Stimulated activated CD4-positive, alpha-beta T cell treated with anti-CD3 and anti-CD28 coated beads, TNF-alpha, amount 100 ng/mL, for 1 hour (primary cell): ENCODE data around the gene DDX49.

Experiments used
- DNase-seq, 3 donors: peaks; one replicate each; pipeline ENCODE4 v3.0.0-alpha.2; 2020; ENCODE audit warnings: low read depth in 3 of 3, low spot score in 1 of 3

The DDX49 gene, protein sequence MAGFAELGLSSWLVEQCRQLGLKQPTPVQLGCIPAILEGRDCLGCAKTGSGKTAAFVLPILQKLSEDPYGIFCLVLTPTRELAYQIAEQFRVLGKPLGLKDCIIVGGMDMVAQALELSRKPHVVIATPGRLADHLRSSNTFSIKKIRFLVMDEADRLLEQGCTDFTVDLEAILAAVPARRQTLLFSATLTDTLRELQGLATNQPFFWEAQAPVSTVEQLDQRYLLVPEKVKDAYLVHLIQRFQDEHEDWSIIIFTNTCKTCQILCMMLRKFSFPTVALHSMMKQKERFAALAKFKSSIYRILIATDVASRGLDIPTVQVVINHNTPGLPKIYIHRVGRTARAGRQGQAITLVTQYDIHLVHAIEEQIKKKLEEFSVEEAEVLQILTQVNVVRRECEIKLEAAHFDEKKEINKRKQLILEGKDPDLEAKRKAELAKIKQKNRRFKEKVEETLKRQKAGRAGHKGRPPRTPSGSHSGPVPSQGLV

GRCh38 chr19:18919086-18919899 lies at the start of gene DDX49, which contains the start of gene COPE:
TSS of gene DDX49 (plus strand) at chr19:18919715. CDS start at chr19:18919742, 27 bp downstream.
TSS of gene COPE (minus strand) at chr19:18919387. CDS start at chr19:18919348, 39 bp downstream.
- peak; percentile 90 to 95 (median 91) for DNase-seq

- no peak for DNase-seq
These were observed 49.6 kb upstream of the DDX49 start for GRCh38 chr19:18869781-18870530.

DNA sequence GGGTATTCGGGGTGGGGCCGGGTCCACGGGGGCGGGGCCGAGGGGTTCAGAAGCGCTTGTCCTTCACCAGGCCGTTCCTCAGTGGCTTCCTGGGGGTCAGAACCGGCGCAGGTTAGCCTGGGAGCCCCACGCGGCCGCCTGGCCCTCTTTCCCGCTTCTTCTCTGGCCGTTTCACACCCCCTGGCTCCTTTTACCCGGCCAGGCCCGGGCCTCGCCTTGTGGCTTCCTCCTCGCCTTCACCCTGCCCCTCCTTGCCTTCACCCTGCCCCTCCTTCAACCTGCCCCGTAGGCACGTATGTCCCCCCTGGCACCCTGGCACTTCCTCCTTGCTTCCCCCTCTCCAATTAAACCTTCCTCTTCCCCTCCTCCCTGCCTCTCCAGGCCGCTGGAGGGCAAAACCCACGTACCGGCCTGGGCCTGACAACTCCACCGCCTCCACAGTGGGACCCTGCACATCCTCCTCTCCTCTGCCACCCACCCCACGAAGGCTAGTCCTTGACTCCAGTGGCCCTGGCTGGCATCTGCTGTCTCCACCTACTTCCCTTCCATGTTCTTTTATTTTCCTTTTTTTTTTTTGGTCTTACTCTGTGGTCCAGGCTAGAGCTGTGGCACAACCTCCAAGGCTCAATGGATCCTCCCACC lies 48.9 kb upstream of the DDX49 start:
- DNase-seq: no peak

- DNase-seq: no peak
These were observed 48.0 kb upstream of the DDX49 start for GRCh38 chr19:18871543-18871942.

DNA sequence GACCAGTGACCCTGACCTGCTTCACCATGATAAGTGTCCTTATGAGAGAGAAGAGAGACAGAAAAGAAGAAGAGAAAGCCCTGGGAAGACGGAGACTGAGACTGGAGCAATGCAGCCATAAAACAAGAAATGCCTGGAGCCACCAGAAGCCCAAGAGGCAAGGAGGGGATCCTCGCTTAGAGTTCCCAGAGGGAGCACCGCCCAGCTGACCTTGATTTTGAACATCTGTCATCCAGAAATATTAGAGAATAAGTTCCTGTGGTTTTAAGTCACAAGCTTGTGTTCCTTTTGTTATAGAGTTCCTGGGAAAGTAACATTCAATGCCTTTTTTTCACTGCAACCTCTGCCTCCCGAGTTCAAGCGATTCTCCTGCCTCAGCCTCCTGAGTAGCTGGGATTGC lies 43.8 kb upstream of the DDX49 start:
- DNase-seq: no peak

GRCh38 chr19:18876865-18877264 lies 42.6 kb upstream of the DDX49 start:
- no peak for DNase-seq

- DNase-seq: no peak
These were observed 41.3 kb upstream of the DDX49 start for GRCh38 chr19:18878058-18878797.

DNA sequence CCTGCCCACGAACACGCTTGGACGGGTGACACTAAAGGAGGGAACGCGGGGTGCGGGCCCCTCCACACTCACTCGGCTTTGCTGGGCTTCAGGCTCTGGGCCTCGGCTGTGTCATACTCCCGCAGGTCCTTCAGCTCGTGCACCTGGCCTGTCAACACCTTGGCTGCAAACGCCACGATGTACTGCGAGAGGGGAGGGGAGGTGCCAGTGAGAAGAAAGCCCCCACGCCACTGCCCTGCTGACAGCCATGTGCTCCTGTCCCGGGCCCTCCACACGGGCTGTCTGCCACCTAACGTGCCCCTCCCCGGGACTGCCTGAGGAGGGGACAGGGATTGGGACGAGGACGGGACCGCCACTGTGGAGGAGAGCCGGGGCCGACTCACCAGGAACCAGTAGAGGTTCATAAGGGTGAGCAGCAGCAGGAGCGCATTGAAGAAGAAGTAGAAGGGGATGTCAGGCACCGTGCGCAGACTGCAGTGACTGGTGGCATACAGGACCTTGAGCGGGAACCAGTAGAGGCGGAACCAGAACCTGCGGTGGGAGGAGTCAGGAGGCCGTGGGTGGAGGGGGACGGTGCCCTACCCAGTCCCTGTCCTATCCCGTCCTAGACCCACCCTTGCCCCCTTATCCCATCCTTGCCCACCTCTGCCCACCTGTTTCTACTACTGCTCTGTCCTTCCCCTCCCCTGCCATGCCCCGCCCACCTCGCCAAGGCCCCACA lies 40.5 kb upstream of the DDX49 start:
- DNase-seq: no peak

- DNase-seq: no peak
These were observed 39.7 kb upstream of the DDX49 start for GRCh38 chr19:18879579-18880373.

DNA sequence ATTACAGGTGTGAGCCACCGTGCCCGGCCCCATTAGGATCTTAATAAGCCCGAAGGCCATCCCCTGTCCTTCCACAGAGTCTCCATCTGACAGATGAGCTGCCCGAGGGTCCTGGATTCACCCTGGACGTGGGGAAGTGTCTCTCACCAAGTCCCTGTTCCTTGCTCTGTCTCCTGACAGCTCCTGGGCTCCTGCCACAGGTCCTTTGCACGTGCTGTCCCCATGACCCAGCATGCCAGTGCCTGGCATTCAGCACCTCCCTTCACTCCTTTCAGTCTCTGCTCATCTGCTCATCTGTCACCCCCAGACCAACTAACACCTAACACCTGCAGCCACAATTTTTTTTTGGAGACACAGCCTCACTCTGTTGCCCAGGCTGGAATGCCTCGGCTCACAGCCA lies 38.0 kb upstream of the DDX49 start:
- DNase-seq: no peak

DNA sequence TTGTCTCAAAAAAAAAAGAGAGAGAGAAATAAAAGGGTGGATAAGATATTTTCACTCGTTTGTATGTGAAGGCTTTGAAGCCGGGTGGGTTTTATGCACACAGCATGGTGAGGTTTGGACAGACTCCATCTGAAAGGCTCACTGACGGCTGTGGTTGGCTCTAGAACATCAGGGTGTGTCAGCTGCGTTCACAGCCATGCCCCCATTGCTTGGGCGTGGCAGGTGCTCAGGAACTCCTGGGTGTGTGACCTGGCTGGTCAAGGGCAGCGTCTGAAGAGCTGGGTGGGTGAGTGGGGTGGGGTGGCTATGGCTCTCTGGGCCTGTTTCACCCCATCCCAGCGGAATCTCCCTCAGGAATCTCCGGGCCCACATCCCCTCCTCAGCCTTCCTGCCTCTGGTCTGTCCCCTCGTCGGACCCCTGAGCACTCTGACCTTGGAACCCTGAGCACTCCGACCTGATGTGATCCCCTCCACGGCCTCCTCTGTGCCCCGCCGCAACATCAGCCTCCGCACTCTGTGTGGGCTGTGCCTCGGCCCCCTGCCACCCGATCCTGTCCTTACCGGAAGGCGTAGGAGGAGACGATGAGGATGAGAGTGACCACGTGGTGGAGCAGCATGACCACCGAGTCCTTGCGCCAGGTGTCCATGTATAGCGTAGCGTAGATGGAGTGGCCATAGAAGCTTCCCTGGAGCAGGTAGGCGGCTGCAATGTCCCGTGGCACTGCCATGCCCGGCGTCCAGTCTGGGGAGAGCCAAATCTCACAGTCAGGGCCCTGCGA lies 35.8 kb upstream of the DDX49 start:
- no peak for DNase-seq

DNA sequence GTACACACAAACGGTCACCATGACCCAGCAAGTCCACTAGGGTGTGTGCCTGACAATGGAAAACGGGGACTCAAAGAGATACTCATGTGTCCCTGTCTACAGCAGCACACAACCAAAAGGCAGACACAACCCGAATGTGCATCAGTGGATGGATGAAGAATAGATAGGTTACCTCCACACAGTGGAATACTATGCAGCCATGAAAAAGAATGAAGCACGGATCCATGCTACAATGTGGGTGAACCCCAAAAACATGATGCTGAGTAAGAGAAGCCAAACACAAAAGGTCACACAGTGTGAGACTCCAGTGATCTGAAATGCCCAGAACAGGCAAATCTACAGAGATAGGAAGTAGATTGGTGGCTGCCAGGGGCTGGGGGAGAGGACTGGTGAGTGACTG lies 32.5 kb upstream of the DDX49 start:
- no peak for DNase-seq

- DNase-seq: no peak
These were observed 29.4 kb upstream of the DDX49 start for GRCh38 chr19:18889949-18890745.

GRCh38 chr19:18893587-18894253 lies 25.8 kb upstream of the DDX49 start:
- no peak for DNase-seq

- no peak for DNase-seq
These were observed 25.1 kb upstream of the DDX49 start for GRCh38 chr19:18894254-18895037.
